Adipocyte (in vitro differentiated cells): ENCODE results near the gene FIS1.
"Not testable (repeated sequence)": the region's sequence is repeated elsewhere in the genome, so short reads cannot be mapped to it uniquely, and the experiment has no call there.

Experiments
- DNase-seq: peaks from one replicate; pipeline ENCODE4 v3.0.0-alpha.2; 2015; ENCODE audit warnings: low read depth
- H3K27me3 ChIP-seq: replicated peaks from 2 replicates; pipeline ENCODE4 v1.7.0; 2013; ENCODE audit warnings: mild to moderate bottlenecking, low read length, moderate library complexity; ENCODE audit not compliant: control insufficient read depth, insufficient read depth
- H3K36me3 ChIP-seq: 2 replicates; pipeline ENCODE4 v1.7.0; 2013; ENCODE audit warnings: low read length, mild to moderate bottlenecking, moderate library complexity; ENCODE audit not compliant: control insufficient read depth, insufficient read depth, severe bottlenecking
- H3K4me1 ChIP-seq: 2 replicates; pipeline ENCODE4 v1.7.0; 2013; ENCODE audit warnings: mild to moderate bottlenecking, low read length, moderate library complexity; ENCODE audit not compliant: control insufficient read depth, insufficient read depth
- H3K4me3 ChIP-seq: 2 replicates; pipeline ENCODE4 v1.7.0; 2013; ENCODE audit warnings: mild to moderate bottlenecking, low read length, moderate library complexity
- H3K9ac ChIP-seq: 2 replicates; pipeline ENCODE4 v1.7.0; 2013; ENCODE audit warnings: mild to moderate bottlenecking, low read length, moderate library complexity
- H3K9me3 ChIP-seq: 2 replicates; pipeline ENCODE4 v1.7.0; 2013; ENCODE audit warnings: mild to moderate bottlenecking, low read length, moderate library complexity; ENCODE audit not compliant: control insufficient read depth

Gene FIS1

GRCh38 chr7:101210143-101210542, 34.7 kb downstream of the FIS1 start:
- Histone ChIP-seq H3K9ac (no peak overlapping the region), H3K27me3 (no peaks in the 10 kb centered on the region), H3K9me3 (no peaks in the 10 kb centered on the region), H3K4me3 (no peak overlapping the region), H3K36me3 (peaks cover 71% of the 10 kb centered on the region), H3K4me1 (peaks cover 5% of the 10 kb centered on the region)
- DNase-seq, result no peak

- Histone ChIP-seq H3K9me3 (no peaks in the 10 kb centered on the region), H3K4me3 (no peak overlapping the region), H3K27me3 (no peaks in the 10 kb centered on the region), H3K36me3 (peaks cover 62% of the 10 kb centered on the region), H3K9ac (no peak overlapping the region), H3K4me1 (no peaks in the 10 kb centered on the region)
- no peak for DNase-seq
These were observed 36.1 kb downstream of the FIS1 start for GRCh38 chr7:101208794-101209193.

DNA sequence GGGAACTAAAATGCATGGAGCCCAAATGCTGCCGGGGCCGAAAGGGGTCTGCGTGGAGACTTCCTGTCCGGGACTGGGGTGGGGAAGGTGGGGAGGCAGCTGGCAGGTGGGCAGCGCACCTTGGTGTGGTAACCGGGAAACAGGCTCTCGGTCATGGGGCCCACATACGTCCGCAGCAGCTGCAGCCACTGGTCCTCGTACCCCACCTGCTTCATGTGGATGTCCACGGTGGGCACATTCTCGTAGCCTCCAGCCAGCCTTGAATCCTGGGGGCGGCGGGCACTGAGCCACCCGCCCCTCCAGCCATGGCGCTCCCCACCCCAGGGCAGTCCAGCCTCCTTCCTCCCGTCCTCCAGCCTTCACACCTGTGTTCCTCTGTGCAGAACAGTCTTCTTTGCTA, 37.4 kb downstream of the FIS1 start:
- H3K9me3 ChIP-seq, result no peaks in the 10 kb centered on the region
- no peaks in the 10 kb centered on the region for H3K4me1 ChIP-seq
- DNase-seq, result no peak
- H3K9ac ChIP-seq, result no peak overlapping the region
- H3K27me3 ChIP-seq, result no peaks in the 10 kb centered on the region
- peaks cover 57% of the 10 kb centered on the region for H3K36me3 ChIP-seq
- no peak overlapping the region for H3K4me3 ChIP-seq

- Histone ChIP-seq H3K27me3 (peaks cover 4% of the 10 kb centered on the region), H3K4me1 (peaks cover 2% of the 10 kb centered on the region), H3K4me3 (no peak overlapping the region), H3K36me3 (peaks cover 49% of the 10 kb centered on the region), H3K9me3 (no peaks in the 10 kb centered on the region), H3K9ac (no peak overlapping the region)
- no peak for DNase-seq
These were observed 38.2 kb downstream of the FIS1 start for GRCh38 chr7:101206665-101207042.

GRCh38 chr7:101205901-101206664, 38.8 kb downstream of the FIS1 start:
- peaks cover 44% of the 10 kb centered on the region for H3K36me3 ChIP-seq
- no peaks in the 10 kb centered on the region for H3K9me3 ChIP-seq
- H3K9ac ChIP-seq, result no peak overlapping the region
- no peak overlapping the region for H3K4me3 ChIP-seq
- DNase-seq, result no peak
- H3K4me1 ChIP-seq, result peaks cover 3% of the 10 kb centered on the region
- peaks cover 8% of the 10 kb centered on the region for H3K27me3 ChIP-seq

- H3K4me3 ChIP-seq, H3K9me3 ChIP-seq, H3K4me1 ChIP-seq, H3K9ac ChIP-seq, DNase-seq: not testable (repeated sequence)
- H3K27me3 ChIP-seq, result peaks cover 20% of the 10 kb centered on the region
- H3K36me3 ChIP-seq, result peaks cover 26% of the 10 kb centered on the region
These were observed 40.8 kb downstream of the FIS1 start for GRCh38 chr7:101203740-101204738.

DNA sequence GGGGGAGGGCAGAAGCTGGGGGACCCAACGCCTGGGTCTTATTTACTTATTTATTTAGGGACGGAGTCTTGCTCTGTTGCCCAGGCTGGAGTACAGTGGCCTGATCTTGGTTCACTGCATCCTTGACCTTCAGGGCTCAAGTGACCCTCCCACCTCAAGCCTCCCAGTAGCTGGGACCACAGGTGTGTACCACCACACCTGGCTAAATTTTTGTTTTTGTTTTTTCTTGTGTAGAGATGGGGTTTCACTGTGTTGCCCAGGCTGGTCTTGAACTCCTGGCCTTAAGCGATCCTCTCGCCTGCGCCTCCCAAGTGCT, 42.3 kb downstream of the FIS1 start:
- Histone ChIP-seq H3K27me3 (peaks cover 27% of the 10 kb centered on the region), H3K9ac (no peak overlapping the region), H3K4me1 (peaks cover 3% of the 10 kb centered on the region), H3K9me3 (no peaks in the 10 kb centered on the region), H3K4me3 (no peak overlapping the region), H3K36me3 (peaks cover 15% of the 10 kb centered on the region)
- DNase-seq, result no peak

- Histone ChIP-seq H3K9ac (no peak overlapping the region), H3K36me3 (peaks cover 10% of the 10 kb centered on the region), H3K4me3 (no peak overlapping the region), H3K4me1 (peaks cover 3% of the 10 kb centered on the region), H3K9me3 (no peaks in the 10 kb centered on the region), H3K27me3 (peaks cover 27% of the 10 kb centered on the region)
- DNase-seq, result peak; percentile 3
These were observed 42.9 kb downstream of the FIS1 start for GRCh38 chr7:101201695-101202602.

GRCh38 chr7:101200862-101201599, 43.9 kb downstream of the FIS1 start, which contains the start of gene MOGAT3:
TSS of gene MOGAT3 (minus strand) at chr7:101201036. CDS start at chr7:101200854, 182 bp downstream.
- no peak for DNase-seq
- Histone ChIP-seq H3K9me3 (no peaks in the 10 kb centered on the region), H3K27me3 (peaks cover 27% of the 10 kb centered on the region), H3K4me1 (peaks cover 3% of the 10 kb centered on the region), H3K9ac (no peak within 1 kb of the TSS), H3K36me3 (peaks cover 4% of the 10 kb centered on the region), H3K4me3 (no peak within 1 kb of the TSS)

DNA sequence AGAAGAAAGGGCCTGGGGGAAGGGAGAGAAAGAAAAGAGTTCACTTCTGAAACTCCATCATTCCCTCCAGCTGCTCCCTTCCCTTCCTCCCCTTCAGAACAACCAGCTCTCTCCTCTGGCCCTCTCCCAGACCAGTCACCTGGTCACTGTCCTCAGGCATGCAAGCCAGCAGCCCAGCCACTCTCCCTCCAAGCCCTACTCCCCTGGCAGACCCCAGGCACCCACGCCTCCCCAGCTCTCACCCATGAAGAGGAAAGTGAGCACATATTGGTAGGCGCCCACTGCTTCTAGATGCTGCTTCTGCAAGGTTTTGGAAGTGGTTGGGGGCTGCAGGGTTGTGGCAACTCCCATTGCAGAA, 44.4 kb downstream of the FIS1 start:
- H3K27me3 ChIP-seq, result peaks cover 27% of the 10 kb centered on the region
- H3K4me3 ChIP-seq, result no peak overlapping the region
- peaks cover 3% of the 10 kb centered on the region for H3K4me1 ChIP-seq
- no peaks in the 10 kb centered on the region for H3K9me3 ChIP-seq
- H3K36me3 ChIP-seq, result no peaks in the 10 kb centered on the region
- H3K9ac ChIP-seq, result no peak overlapping the region
- DNase-seq, result no peak
